Activated CD4-positive, alpha-beta T cell treated with anti-CD3 and anti-CD28 coated beads, Interleukin-2, amount 50 U/mL, for 4 hours (primary cell): ENCODE results near the gene RBM5.

ENCODE experiments used
- DNase-seq, 2 experiments: peaks; one replicate each; pipeline ENCODE4 v3.0.0-alpha.2; 2020

The RBM5 gene

GRCh38 chr3:50140990-50141389 lies 52.3 kb downstream of the RBM5 start:
- DNase-seq: no peak

GRCh38 chr3:50146316-50146901 lies 57.7 kb downstream of the RBM5 start:
- DNase-seq: no peak

- DNase-seq: no peak
Measured at GRCh38 chr3:50147016-50147415, 58.3 kb downstream of the RBM5 start.

- no peak for DNase-seq
Measured at GRCh38 chr3:50147447-50147846, 58.7 kb downstream of the RBM5 start.

- DNase-seq: no peak
Measured at GRCh38 chr3:50147861-50148260, 59.1 kb downstream of the RBM5 start.

GRCh38 chr3:50150404-50150750 lies 61.7 kb downstream of the RBM5 start:
- no peak for DNase-seq

- DNase-seq: no peak
Measured at GRCh38 chr3:50150863-50151686, 62.4 kb downstream of the RBM5 start.

- no peak for DNase-seq
Measured at GRCh38 chr3:50151728-50152127, 63.0 kb downstream of the RBM5 start.

- no peak for DNase-seq
Measured at GRCh38 chr3:50153782-50154475, 65.2 kb downstream of the RBM5 start.

- no peak for DNase-seq
Measured at GRCh38 chr3:50154476-50154839, 65.7 kb downstream of the RBM5 start.

- peak; percentile 46 to 48 for DNase-seq
Measured at GRCh38 chr3:50154840-50155490, 66.2 kb downstream of the RBM5 start, which contains the start of gene SEMA3F. TSS of gene SEMA3F (plus strand) at chr3:50155324. CDS start at chr3:50159623, 4,299 bp downstream.

GRCh38 chr3:50155491-50155878 lies 66.8 kb downstream of the RBM5 start:
- DNase-seq: no peak

GRCh38 chr3:50155891-50156290 lies 67.2 kb downstream of the RBM5 start:
- no peak for DNase-seq

GRCh38 chr3:50156549-50157493 lies 68.1 kb downstream of the RBM5 start:
- no peak for DNase-seq

- no peak for DNase-seq
Measured at GRCh38 chr3:50157827-50158529, 69.3 kb downstream of the RBM5 start.

- DNase-seq: no peak
Measured at GRCh38 chr3:50158530-50159146, 69.9 kb downstream of the RBM5 start.

- no peak for DNase-seq
Measured at GRCh38 chr3:50160561-50160983, 71.9 kb downstream of the RBM5 start.

- DNase-seq: no peak
Measured at GRCh38 chr3:50161320-50161719, 72.6 kb downstream of the RBM5 start.

GRCh38 chr3:50162034-50162883 lies 73.5 kb downstream of the RBM5 start:
- DNase-seq: no peak
